CD4-positive, alpha-beta T cell treated with Interleukin-21 for 1 hour (primary cell): ENCODE results near the gene GNA12.
A peak's percentile ranks its signal among the peaks of the same experiment; 100 is the strongest.
"Not testable (repeated sequence)": the region's sequence is repeated elsewhere in the genome, so short reads cannot be mapped to it uniquely, and the experiment has no call there.

ENCODE experiments used
- DNase-seq: peaks from one replicate; pipeline ENCODE4 v3.0.0-alpha.2; 2020

The GNA12 gene

DNA sequence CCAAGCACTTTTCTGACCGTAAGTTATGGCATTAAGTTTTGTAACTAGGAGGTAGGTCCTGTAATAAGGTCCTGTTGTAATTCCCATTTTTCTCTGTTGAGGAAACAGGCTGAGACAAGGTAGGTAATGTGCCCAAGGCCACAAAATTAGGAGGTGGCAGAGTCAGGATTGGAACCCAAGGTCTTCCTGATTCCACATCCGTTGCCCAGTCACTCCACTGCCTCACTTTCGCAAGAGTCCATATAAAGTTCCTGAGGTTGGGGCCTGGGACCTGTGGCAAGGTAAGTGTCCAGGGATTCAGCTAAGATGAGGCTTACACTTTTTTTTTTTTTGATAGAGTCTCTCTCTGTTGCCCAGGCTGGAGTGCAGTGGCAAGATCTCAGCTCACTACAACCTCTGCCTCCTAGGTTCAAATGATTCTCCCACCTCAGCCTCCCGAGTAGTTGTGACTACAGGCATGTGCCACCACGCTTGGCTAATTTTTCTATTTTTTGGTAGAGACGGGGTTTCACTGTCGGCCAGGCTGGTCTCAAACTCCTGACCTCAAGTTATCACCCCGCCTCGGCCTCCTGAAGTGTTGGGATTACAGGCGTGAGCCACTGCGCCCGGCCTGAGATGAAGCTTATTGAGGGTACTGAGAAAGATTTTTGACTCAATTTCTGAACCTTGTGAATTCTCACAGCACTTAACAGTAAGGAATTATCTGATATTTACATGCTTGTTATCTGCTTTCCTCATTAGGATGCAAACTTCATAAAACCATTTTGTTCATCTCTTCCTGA, 20.3 kb upstream of the GNA12 start:
- no peak for DNase-seq

DNA sequence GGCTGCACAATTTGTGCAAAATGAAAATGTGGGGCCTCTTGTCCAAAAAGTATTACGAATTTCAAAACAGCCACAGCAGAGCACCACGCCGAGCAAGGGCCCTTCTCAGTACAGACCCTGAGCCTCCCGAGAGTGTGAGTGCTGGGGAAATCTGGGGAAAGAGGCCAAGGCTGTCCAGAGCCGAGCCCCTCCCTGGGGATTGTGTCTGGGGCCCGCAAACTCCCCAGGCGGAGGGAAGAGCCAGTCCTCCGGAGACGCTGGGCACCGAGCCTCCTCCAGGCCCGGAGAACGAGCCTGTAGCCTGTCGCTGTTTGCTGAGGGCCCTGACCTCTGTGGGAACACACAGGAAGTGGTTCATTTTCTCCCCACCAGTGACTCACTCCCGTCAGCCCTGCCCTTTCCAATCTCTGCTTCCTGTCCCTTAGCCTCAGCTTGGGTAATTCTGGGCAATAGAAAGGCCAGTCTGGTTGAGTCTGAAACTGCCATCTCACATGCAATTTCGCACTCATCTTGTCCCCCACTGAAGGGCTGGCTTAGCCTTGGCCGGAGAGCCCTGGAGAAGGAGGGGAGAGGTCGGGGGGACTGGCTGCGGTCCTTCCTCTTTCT, 19.5 kb upstream of the GNA12 start:
- peak; percentile 75 for DNase-seq

DNA sequence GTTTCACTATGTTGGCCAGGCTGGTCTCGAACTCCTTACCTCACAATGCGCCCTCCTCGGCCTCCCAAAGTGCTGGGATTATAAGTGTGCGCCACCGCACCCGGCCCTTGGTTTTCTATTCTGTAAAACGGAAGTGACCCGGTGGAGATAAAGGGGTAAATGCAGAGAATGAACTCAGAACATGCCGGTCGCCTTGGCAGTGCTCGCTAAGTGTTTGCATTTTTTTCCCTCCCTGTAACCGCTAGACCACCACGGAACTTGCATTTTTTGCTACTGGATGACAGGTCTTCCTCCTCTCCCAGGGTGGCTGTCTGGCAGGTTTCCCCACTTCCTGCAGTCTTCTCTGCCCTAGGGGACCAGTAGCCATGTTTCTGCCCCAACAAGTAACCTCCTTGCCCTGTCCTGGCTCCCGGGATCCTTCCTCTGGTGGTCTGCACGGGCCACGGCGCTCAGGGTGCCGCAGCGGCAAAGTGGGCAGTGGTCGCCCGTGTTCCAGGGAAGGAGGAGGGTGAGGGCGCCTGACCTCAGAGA, 18.8 kb upstream of the GNA12 start:
- DNase-seq = peak; percentile 21

DNA sequence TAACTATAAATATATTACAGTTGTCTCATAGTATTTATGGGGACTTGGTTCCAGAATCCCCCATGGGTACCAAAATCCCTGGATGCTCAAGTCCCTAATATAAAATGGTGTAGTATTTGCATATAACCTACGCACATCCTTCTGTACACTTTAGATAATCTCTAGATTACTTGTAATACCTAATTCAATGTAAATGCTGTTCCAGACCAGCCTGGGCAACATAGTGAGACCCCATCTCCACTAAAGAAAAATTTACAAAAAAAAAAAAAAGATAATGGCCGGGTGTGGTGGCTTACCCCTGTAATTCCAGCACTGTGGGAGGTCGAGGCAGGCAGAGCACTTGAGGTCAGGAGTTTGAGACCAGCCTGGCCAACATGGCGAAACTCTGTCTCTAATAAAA, 17.4 kb upstream of the GNA12 start:
- DNase-seq = no peak

DNA sequence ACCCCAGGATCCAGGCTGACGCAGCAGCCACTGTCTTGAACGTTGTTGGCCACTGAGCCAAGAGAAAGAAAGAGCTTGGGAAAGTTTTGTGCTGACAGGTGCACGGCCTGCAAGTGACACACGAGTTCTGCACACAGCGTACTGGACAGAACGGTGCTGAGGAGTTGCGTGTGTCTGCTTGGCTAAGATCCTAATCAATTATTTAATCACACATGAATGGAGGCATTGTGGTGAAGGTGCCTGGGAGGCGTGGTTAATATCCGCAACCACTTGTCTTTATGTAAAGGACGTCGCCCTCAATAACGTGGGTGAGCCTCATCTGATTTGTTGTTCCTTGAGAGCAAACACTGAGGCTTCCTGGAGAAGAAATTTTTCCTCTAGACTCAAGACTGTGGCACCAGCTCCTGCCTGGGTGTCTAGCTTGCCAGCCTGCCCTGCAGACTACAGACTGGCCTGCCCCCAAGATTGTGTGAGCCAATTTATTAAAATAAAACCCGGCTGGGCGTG, 16.6 kb upstream of the GNA12 start:
- DNase-seq = no peak

DNA sequence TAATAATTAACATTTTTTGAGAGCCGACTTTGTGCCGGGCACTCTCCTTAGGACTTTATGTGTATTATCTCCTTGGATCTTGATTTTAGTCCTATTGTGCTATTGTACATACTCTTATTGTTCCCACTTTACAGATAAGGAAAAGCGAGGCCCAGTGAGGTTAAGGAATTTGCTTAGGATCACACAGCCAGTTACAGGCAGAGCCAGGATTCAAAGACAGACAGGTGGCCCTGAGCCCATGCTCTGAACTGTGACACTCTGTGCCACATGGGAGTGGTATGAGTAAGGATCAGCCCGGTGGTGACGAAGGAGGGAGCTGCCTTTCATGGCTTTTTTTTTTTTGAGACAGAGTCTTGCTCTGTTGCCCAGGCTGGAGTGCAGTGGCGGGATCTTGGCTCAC, 15.8 kb upstream of the GNA12 start:
- no peak for DNase-seq

DNA sequence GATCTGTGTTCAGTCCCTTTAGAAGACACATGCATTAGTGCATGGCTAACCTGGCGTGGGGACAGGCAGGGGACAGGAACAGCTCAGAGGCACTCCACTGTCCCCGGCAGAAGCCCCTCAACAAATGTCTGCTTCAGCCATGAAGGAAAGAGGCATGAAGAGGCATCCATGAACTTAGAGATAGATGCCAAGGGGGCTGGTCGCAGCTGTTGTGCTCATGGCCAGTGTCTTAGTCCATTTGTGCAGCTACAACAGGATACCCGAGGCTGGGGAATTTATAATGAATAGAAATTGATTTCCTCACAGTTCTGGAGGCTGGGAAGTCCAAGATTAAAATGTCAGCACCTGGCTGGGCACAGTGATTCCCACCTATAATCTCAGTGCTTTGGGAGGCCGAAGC, 14.5 kb upstream of the GNA12 start:
- DNase-seq = no peak

DNA sequence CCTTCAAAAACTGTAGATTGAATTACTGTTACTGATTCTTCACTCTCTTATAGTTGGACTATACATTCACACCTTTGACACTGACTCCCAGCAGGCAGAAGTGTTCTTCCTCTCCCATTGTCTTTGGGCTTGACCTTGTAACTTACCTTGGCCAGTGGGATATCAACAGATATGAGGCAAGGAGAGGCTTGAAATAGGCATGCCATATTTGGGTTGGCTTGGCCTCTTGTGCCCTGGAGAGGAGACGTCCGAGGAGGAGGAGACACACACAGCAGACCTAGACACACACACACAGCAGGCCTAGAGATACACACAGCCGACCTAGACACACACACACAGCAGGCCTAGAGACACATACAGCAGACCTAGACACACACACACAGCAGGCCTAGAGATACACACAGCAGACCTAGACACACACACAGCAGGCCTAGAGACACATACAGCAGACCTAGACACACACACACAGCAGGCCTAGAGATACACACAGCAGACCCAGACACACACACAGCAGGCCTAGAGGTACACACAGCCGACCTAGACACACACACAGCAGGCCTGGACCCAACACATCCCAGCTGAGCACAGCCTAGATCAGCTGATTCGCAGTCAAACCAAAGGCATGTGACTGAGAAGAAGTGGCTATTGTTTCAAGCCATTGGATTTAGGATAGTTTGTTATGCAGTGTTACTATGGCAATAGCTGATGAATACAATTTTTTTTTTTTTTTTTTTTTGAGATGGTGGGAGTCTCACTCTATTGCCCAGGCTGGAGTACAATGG, 12.5 kb upstream of the GNA12 start:
- DNase-seq = no peak

DNA sequence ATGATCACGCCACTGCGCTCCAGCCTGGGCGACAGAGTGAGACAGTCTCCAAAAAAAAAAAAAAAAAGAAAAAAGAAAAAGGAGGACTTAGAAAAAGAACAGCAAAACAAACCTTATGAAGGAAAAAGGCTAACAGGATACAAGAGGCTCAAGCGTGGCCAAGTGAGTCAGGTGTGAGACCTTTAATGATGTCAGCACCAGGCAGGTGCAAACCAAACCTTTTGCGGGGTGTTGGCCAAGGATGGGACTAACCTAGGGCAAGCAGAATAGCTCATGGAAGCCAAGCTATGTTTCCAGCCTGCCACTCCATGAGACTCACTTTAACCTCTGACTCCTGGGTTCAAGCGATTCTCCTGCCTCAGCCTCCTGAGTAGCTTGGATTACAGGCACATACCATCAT, 11.3 kb upstream of the GNA12 start:
- no peak for DNase-seq

DNA sequence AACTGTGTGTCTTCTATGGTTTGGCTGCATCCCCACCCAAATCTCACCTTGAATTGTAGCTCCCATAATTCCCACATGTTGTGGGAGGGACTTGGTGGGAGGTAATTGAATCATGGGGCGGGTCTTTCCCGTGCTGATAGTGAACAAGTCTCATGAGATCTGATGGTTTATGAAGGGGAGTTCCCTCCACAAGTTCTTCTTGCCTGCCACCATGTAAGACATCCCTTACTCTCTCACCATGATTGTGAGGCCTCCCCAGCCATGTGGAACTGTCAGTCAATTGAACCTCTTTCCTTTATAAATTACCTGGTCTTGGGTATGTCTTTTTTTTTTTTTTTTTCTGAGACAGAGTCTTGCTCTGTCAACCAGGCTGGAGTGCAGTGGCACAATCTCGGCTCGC, 9.4 kb upstream of the GNA12 start:
- DNase-seq = not testable (repeated sequence)

DNA sequence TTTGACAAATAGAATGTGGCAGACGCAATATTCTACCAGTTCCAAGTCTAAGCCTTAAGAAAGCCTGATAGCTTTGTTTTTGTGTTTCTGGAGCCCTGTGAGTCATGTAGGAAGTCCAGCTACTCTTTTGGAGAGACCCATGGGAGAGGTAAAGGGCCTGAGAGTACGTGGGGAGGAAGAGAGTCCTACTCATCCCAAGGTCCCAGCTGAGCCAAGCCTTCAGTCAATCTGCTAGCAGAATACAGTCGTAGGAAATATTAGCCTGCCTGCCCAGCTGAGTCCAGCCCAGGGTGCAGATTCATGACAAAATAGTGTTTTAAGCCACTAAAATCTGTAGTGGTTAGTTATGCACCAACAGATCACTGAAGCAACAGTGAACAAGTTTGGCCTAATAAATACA, 9.0 kb upstream of the GNA12 start:
- no peak for DNase-seq

DNA sequence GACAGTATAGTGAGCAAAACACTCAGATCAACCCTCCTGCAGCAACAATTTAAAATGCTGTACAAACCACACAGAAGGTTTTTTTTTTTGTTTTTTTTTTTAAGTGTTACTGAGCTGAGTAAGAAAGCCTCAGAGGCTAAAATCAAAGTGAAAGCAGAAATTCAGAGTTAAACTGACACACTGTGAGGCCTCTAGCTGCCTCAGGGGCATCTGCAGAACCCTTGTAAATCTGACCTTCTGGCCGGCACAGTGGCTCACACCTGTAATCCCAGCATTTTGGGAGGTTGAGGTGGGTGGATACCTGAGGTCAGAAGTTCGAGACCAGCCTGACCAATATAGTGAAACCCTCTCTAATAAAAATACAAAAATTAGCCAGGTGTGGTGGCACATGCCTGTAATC, 7.4 kb upstream of the GNA12 start:
- DNase-seq = peak; percentile 17

DNA sequence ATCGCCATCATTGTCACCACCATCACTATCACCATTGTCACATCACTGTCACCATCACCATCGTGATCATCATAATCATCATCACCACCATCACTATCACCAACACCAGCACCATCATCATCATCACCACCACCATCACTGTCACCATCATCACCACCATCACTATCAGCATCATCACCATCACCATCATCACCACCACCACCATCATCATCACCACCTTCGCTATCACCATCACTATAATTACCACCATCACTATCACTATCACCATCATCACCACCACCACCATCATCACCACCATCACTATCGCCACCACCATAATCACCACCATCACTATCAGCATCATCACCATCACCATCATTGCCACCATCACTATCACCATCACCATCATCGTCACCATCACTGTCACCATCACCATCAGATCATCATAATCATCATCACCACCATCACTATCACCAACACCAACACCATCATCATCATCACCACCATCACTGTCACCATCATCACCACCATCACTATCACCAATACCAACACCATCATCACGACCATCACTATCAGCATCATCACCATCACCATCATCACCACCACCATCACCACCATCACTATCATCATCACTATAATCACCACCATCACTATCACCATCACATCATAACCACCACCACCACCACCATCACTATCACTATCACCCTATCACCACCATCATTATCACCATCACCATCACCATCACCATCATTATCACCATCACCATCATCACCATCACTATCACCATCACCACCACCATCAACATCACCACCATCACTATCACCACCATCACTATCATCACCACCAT, 6.0 kb upstream of the GNA12 start:
- no peak for DNase-seq

DNA sequence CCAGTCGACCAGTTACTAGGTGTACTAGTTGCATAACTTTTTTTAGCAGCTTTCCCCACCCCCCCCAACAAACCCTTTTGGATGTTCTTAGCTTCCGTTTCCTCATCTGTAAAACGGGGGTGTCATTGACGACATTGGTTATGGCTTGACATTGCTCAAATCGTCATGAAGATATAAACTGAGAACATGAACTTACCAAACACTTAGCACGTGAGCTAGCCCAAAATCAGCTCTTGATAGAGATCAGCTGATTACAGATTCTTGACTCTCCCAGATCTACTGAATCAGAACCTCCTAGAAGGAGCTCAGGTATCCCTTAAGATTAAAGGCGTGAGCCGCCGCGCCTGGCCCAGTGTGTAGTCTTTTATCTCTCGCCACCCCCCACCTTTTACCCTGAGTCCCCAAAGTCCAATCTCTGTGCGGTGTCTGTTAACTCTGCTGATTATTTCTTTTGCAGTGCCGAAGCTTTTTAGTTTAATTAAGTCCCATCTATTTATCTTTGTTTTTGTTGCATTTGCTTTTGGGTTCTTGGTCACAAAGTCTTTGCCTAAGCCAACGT, 1.0 kb upstream of the GNA12 start:
- DNase-seq = no peak

DNA sequence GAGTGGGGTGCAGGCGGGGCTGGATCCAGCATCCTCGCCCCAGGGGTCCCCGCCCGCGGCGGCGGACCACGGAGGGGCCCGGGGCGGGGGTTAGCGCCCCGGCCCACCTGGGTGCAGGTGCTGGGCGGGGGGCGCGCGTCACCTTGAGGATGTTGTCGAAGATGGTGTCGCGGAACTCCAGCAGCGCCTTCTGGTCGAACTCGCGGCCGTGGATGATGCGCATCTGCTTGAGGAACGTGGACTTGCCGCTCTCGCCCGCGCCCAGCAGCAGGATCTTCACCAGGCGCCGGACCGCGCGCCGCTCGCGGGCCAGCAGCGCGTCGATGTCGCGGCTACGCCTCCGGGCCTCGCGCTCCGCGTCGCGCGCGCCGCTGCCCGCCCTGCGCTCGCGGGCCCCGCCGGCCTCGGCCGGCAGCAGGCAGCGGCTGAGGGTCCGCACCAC, 376 bp downstream of the GNA12 start:
- DNase-seq = peak; percentile 40

DNA sequence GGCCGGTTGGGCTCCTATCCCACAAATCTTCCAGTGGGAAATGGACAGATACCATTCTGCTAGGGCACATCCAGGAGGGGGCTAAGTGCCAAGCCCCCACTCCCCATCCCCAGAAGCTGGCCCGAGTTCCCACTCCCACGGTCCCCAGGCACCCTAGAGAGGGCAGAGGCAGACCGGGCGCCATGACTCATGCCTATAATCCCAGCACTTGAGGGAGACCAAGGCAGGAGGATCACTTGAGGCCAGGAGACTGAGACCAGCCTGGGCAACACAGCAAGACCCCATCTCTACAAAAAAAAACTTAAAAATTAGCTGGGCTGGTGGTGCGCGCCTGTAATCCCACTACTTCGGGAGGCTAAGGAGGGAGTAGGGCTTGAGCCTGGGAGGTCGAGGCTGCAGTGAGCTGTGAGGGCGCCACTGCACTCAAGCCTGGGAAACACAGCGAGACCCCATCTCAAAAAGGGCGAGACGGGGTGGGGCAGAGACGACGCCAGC, 870 bp downstream of the GNA12 start:
- DNase-seq = peak; percentile 1

DNA sequence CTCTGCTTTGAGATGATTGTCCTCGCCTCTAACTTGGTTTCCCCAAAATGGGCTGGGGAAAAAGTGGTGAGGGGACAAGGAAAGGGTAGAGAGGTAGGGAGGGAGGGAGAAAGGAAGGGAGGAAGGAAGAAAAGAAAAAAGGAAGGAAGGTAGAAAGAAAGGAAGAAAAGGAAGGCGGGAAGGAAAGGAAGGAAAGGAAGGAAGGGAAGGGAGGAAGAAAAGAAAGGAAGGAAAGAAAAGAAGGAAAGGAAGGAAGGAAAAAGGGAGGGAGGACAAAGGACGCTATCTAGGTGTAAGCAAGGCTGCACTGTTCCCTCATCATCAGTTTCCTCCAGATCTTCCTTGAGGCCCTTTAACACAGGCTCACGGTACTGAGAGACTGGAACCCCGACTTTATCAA, 2.2 kb downstream of the GNA12 start:
- no peak for DNase-seq

DNA sequence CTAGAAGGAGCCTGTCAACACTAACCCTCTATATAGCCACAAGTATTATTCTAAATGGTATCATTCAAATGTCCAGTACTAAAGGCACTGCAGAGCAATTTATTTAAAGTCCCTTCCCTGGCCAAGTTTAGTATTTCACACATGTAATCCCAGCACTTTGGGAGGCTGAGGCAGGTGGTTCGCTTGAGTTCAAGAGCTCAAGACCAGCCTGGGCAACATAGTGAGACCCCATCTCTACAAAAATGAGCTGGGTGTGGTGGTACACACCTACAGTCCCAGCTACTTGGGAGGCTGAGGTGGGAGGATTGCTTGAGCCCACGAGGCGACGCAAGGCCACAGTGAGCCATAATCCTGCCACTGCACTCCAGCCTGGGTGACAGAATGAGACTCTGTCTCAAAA, 3.6 kb downstream of the GNA12 start:
- no peak for DNase-seq

DNA sequence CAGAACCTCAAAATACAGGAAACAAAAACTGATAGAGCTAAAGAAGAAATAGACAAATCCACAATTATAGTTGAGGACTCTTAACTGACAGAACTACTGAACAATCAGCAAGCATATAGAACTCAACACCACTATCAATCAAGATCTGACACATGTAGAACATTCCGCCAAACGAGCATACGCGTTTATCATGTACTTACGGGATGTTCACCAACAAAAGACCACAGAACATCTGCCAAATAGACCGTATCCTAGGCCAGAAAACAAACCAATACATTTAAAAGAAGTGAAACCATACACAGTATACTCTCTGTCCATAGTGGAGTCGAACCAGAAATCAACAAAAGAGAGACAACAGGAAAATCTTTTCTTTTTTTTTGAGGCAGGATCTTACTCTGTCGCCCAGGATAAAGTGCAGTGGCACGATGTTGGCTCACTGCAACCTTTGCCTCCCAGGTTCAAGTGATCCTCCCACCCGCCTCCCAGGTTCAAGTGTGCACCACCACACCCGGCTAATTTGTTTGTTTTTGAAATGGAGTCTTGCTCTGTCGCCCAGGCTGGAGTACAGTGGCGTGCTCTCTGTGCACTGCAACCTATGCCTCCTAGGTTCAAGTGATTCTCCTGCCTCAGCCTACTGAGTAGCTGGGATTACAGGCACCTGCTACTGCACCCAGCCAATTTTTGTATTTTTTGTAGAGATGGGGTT, 5.1 kb downstream of the GNA12 start:
- DNase-seq = no peak

DNA sequence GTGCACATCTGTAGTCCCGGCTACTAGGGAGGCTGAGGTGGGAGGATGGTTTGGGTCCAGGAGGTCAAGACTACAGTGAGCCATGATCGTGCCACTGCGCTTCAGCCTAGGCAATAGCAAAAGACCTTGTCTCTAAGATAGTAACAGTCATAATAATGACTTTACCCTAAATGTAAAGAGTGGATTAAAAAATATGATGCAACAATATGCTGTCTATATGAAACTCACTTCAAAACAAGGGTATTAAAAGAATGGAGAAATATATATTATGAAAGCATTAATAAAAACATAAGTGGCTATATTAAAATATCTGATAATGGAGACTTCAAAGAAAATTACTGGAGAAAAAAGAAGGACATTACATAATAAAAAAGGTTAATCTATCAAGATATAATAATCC, 5.7 kb downstream of the GNA12 start:
- DNase-seq = no peak

DNA sequence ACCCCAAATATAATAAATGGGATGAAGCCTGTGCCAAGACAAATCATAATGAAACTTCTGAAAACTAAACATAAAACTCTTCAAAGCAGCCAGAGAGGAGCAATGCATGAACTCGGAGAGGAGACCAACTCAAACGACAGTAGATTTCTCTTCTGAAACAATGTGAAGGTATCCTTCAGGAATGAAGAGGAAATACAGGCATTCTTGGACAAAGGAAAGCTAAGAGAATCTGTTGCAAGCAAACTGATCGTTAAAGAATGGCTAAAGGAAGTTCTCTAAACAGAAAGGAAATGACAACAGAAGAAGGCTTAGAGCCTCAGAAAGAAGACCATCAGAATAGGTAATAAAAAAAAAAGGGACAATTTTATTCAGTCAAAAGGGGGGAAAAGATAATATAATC, 6.6 kb downstream of the GNA12 start:
- DNase-seq = no peak
